LNCAP (cell line): Measurements from ENCODE around the gene KIN.

Source experiments
- TF ChIP-seq, protein P1 (sequence below): fragments of 450-650 bp; IDR thresholded peaks from 2 replicates; pipeline ENCODE4 v1.5.1; 2017; ENCODE audit warnings: mild to moderate bottlenecking

KIN gene

DNA sequence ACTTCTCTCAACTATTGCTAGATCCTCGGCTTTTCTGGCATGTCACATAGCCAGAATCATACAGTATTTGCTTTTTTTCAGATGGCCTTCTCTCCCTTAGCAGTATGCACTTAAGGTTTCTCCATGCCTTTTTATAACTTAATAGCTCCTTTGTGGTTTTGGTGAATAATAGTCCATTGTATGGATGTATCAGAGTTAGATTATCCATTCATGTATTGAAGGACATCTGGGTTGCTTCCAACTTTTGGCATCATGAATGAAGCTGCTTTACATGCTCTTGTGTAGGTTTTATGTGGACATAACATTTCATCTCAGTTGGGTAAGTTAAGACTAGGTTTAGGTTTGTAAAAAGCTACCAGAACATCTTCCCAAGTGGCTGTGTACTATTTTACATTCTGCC lies 4.7 kb upstream of the KIN start:
- TF ChIP-seq, protein P1, sequence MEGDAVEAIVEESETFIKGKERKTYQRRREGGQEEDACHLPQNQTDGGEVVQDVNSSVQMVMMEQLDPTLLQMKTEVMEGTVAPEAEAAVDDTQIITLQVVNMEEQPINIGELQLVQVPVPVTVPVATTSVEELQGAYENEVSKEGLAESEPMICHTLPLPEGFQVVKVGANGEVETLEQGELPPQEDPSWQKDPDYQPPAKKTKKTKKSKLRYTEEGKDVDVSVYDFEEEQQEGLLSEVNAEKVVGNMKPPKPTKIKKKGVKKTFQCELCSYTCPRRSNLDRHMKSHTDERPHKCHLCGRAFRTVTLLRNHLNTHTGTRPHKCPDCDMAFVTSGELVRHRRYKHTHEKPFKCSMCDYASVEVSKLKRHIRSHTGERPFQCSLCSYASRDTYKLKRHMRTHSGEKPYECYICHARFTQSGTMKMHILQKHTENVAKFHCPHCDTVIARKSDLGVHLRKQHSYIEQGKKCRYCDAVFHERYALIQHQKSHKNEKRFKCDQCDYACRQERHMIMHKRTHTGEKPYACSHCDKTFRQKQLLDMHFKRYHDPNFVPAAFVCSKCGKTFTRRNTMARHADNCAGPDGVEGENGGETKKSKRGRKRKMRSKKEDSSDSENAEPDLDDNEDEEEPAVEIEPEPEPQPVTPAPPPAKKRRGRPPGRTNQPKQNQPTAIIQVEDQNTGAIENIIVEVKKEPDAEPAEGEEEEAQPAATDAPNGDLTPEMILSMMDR, result no peak

DNA sequence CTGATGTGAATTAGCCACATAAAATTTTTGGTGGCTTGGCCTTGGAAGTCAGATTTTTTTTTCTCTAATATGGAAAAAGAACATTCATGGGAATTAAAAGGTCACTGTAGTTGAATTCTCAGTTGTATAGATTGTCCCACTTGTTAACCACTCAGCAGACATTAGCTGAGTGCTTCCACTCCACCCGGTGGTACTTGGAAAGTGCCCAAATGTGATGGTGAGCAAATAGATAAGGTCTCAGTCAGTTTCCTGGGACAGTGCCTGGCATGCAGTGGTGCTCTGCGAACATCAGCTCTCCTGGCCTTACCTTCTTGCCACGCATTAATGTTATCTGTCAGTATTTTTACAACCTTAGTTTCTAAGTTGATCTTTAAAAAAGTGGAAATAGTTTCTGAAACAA lies 1.6 kb upstream of the KIN start:
- TF ChIP-seq, protein P1, result no peak

DNA sequence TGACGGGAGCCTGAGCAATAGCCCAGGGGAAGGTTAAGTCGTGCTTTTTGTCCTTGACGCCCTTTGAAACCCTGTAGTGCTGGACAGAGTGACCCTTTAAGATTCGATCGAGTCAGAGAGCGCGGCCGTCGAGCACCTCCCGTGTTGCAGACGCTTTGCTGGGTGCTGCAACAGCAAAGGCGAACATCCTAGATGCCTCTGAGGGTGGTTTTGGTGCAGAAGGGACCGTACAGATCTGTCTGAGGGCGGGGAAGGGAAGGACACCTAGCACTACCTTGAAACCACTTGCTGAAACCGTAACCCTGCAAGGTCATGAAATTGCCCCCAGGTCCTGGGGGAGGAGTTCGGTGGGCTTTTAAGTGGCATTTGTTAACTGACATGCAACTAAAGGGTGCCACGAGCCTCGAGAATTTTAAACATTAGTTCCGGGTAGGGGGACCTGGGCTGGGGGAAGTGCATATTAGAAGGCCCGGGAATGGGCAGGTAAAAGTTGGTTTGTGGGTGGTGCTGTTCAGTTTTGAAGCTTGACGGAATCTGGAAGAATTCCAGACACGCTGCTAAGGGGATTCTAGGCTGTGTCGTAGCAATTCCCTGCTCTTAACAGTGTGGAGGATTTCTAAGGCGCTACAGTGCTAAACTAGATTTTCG lies 970 bp upstream of the KIN start:
- TF ChIP-seq, protein P1, result no peak

DNA sequence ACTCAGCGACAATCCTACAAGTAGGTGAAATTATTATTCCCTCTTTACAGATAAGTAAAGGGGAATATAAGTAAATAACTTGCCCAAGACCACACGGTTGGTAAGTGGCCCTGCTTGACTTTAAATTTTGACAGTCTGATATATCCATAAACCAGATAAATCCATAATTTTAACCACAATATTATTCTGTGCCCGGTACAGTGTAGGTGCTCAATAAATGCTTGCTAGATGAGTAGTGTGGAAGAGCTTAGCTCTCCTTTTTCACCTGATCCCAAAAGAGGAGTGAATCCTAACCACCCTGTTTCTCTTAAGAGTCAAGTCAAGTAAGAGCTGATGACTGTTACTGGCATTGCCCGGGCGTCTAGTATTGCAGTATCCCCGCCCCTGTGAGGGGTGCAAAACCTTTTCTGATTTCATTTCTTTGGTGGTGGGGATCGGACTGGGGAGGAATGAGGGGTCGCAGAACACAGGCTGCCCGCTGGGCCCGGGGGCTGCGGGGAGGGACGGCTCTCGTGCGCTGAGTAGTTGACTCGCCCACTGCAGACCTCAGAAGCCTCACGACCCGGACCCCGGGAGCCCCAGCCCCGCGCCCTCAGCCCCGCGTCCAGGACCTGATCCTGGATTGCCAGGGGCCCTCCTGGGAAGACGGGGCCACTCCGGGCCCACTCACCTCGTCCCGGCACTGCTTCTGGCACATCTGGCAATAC lies 490 bp downstream of the KIN start:
- TF ChIP-seq, protein P1, result no peak

DNA sequence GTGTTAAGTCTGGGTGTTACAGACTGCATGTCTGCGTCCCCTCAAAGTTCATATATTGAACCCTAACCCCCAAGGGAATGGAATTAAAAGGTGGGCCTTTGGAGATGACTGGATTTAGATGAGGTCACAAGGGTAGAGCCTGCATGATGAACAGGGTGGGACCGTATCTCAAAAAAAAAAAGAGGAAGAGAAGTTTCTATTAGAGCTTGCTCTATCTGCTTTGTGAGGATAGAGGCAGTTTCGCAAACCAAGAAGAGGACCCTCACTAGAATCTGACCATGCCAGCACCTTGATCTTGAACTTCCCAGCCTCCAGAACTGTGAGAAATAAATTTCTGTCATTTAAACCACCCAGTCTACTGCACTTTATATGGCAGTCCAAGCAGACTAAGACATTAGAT lies 1.4 kb downstream of the KIN start:
- TF ChIP-seq, protein P1, result no peak

DNA sequence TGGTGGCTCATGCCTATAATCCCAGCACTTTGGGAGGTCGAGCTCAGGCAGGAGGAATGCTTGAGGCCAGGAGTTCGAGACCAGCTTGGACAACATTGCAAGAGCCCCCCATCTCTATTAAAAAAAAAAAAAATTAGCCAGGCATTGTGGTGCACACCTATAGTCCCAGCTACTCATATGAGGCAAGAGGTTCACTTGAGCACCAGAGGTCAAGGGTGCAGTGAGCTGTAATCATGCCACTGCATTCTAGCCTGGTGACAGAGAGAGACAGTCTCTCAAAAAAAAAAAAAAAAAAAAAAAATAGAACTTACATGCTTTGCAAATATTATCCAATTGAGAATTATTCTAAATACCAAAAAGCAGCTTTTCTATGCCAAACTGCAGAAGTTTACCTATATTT lies 11.0 kb downstream of the KIN start:
- TF ChIP-seq, protein P1, result no peak

DNA sequence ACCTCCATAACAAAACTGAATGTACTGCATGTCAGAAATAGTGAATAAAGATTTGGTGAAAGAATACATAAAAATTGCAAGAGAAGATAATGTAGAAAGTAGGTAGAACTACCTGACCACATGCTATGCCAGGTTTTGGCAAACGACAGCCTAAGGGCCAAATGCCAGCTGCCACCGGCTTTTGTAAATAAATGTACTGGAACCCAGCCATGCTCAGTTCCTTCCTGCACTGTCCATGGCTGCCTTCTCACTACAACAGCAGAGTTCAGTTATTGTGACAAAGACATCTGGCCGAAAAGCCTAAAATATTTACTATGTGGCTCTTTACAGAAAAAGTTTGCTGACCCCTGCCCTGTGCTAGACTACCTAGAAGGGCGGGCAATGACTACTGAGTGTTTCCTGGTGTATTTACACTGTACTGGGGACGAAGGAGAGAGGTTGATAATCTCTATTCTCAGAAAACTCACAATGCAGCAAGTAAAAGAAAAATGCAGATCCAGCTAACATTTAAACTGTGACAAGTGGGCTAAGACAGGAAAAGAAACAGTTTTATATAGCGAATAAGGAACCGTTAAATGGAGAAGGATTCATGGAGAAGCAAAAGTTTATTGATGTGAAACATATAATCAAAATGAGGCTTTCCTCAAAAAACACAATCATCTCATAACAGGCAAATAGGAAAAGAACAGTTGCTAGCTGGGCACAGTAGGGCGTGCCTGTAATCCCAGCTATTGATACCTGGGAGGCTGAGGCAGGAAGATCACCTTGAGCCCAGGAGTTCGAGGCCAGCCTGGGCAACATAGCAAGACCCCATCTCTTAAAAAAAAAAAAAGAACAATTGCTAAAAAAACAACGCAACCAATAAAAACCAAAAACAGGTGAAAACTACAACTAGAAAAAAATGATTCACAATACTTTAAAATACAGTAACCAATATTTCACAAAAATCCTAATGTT lies 13.7 kb downstream of the KIN start:
- TF ChIP-seq, protein P1, result no peak
